C4-2B (cell line): ENCODE measurements around the gene ZNF618.

ENCODE experiments used
- H3K27ac ChIP-seq: fragments of 450-650 bp; 2 replicates; pipeline ENCODE4 v1.5.1; 2017
- CTCF ChIP-seq: fragments of 450-650 bp; conservative IDR thresholded peaks from 2 replicates; pipeline ENCODE4 v1.5.1; 2017; ENCODE audit warnings: mild to moderate bottlenecking
- ZFX ChIP-seq: fragments of 450-650 bp; IDR thresholded peaks from 2 replicates; pipeline ENCODE4 v1.6.1; 2017

ZNF618 gene

GRCh38 chr9:113941056-113941455 is 64.9 kb downstream of the ZNF618 start:
- H3K27ac ChIP-seq = no peak overlapping the region

GRCh38 chr9:113941526-113941925 is 65.4 kb downstream of the ZNF618 start:
- no peak overlapping the region for H3K27ac ChIP-seq
- TF ChIP-seq CTCF (no peak), ZFX (no peak)

More at GRCh38 chr9:113941056-113941455, 64.9 kb downstream of the ZNF618 start:
- TF ChIP-seq ZFX (no peak), CTCF (no peak)

GRCh38 chr9:113943112-113944009 is 67.3 kb downstream of the ZNF618 start:
- H3K27ac ChIP-seq = no peak overlapping the region
- TF ChIP-seq CTCF = no peak
- TF ChIP-seq ZFX = no peak

- no peak for TF ChIP-seq ZFX
- TF ChIP-seq CTCF = no peak
- no peak overlapping the region for H3K27ac ChIP-seq
These were observed 69.7 kb downstream of the ZNF618 start for GRCh38 chr9:113945784-113946183.

- TF ChIP-seq ZFX = no peak
- no peak for TF ChIP-seq CTCF
- no peak overlapping the region for H3K27ac ChIP-seq
These were observed 70.5 kb downstream of the ZNF618 start for GRCh38 chr9:113946496-113947115.

GRCh38 chr9:113947941-113948340 is 71.8 kb downstream of the ZNF618 start:
- TF ChIP-seq CTCF = no peak
- no peak for TF ChIP-seq ZFX
- no peak overlapping the region for H3K27ac ChIP-seq

- no peak overlapping the region for H3K27ac ChIP-seq
- TF ChIP-seq CTCF = no peak
- TF ChIP-seq ZFX = no peak
These were observed 72.9 kb downstream of the ZNF618 start for GRCh38 chr9:113948891-113949570.
